ENCODE measurements around the gene DLG5. TPM values are rescaled to one million over a fixed set of nuclear protein-coding genes. Genes with fewer than 3 reads are reported as not detected.
A peak's percentile ranks its signal among the peaks of the same experiment; 100 is the strongest.

The DLG5 gene, protein sequence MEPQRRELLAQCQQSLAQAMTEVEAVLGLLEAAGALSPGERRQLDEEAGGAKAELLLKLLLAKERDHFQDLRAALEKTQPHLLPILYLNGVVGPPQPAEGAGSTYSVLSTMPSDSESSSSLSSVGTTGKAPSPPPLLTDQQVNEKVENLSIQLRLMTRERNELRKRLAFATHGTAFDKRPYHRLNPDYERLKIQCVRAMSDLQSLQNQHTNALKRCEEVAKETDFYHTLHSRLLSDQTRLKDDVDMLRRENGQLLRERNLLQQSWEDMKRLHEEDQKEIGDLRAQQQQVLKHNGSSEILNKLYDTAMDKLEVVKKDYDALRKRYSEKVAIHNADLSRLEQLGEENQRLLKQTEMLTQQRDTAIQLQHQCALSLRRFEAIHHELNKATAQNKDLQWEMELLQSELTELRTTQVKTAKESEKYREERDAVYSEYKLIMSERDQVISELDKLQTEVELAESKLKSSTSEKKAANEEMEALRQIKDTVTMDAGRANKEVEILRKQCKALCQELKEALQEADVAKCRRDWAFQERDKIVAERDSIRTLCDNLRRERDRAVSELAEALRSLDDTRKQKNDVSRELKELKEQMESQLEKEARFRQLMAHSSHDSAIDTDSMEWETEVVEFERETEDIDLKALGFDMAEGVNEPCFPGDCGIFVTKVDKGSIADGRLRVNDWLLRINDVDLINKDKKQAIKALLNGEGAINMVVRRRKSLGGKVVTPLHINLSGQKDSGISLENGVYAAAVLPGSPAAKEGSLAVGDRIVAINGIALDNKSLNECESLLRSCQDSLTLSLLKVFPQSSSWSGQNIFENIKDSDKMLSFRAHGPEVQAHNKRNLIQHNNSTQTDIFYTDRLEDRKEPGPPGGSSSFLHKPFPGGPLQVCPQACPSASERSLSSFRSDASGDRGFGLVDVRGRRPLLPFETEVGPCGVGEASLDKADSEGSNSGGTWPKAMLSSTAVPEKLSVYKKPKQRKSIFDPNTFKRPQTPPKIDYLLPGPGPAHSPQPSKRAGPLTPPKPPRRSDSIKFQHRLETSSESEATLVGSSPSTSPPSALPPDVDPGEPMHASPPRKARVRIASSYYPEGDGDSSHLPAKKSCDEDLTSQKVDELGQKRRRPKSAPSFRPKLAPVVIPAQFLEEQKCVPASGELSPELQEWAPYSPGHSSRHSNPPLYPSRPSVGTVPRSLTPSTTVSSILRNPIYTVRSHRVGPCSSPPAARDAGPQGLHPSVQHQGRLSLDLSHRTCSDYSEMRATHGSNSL (N-terminal part only)
- total RNA-seq (2014; rRNA removed; shearing (Covaris generic)): 27.4 and 27.9 TPM in 2 replicates
- 4.4 and 5.0 TPM in 2 replicates for polyA plus RNA-seq (2016; fragmentation: Nextera tagmentation; extraction: Ambion mirVana)

DNA sequence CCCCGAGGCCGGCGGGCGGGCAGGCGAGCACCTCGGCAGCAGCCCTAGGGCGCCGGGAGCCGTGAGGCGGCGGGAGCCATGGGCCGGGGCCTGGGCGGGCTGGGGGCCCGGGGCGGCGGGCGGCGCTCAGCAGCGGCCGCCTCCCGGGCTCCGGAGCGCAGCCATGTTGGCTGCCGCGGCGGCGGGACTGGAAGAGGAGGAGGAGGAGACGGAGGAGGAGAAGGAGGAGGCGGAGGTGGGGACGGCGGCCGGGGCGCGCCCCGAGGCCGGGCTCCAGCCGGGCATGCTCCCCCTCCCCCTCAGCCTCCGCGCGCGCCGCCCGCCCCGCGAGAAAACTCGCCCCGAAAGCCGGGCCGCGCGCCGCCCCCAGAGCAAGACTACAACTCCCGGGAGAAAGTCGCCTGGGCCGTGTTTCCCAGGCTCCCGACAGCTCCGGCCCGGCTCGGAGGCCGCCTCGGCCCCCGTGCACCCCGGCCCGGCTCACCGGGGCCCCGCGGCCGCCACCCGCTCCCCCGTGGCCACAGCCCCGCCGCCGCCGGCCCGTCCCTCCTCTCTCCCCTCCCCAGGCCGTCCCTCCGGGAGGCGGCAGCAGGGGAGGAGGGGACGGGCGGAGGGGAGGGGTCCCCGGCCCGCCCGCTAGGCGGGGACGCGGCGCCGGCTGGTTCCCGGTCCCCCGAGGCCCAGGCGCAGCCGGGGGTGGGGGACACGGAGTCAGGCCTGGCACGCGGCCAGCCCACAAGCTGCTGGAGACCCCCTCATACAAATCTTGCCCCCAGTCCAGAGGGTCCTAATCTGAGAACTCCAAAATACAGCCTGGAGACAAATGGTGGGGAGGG, at the start of gene DLG5:
TSS of gene DLG5 (minus strand) at position 190 of the 836 bp plus-strand sequence. CDS start 235 bp downstream, outside the sequence.
- Histone ChIP-seq H3K27ac (0 out of 2 replicates have a peak within 1 kb of the TSS, but pooled peaks have one; percentile 18), H3K79me2 (ENCODE audit: insufficient read depth) (peaks cover 40% of the 10 kb centered on the region)
- TF ChIP-seq EZH2phosphoT487 (IDR thresholded peaks at IDR 0.05; ENCODE audit: insufficient read depth, low read depth): no peak
- no peak for TF ChIP-seq EZH2 (IDR thresholded peaks at IDR 0.05; ENCODE audit: insufficient read depth, poor library complexity, severe bottlenecking)

GRCh38 chr10:77975086-77975666, 48.6 kb upstream of the DLG5 start:
- Histone ChIP-seq H3K9ac (no peak overlapping the region), H3K79me2 (ENCODE audit: insufficient read depth) (no peaks in the 10 kb centered on the region), H3F3A (ENCODE audit: insufficient read depth) (peaks cover 36% of the 10 kb centered on the region), H3K9me2 (ENCODE audit: insufficient read depth) (no peaks in the 10 kb centered on the region), H3K4me2 (ENCODE audit: unreplicated experiment) (no peak overlapping the region), H3K36me3 (ENCODE audit: low read depth) (peaks cover 20% of the 10 kb centered on the region), H3K9me3 (ENCODE audit: low read depth) (no peaks in the 10 kb centered on the region), H2AFZ (no peak overlapping the region), H3K27me3 (replicated peaks; ENCODE audit: insufficient read depth) (no peaks in the 10 kb centered on the region), H3K4me1 (ENCODE audit: insufficient read depth) (peaks cover 16% of the 10 kb centered on the region), H3K27ac (no peak overlapping the region), H3K4me3 (no peak overlapping the region), H4K20me1 (ENCODE audit: insufficient read depth) (no peaks in the 10 kb centered on the region)
- in situ Hi-C loops (cut with MboI): loop anchor here (10.0 kb wide), 1 partner anchor 120 kb away; no protein-coding TSS in a partner anchor
- TF ChIP-seq EZH2 (IDR thresholded peaks at IDR 0.05; ENCODE audit: insufficient read depth, poor library complexity, severe bottlenecking) (no peak), EZH2phosphoT487 (IDR thresholded peaks at IDR 0.05; ENCODE audit: insufficient read depth, low read depth) (no peak)
- WGBS, 2 experiments (ENCODE audit: low coverage in 1 of 2, low lambda C conversion rate in 2 of 2, missing lambda C conversion rate in 2 of 2): 86 to 88% methylated on average over 9 of the region's 9 CpGs
- DNase-seq: no peak

More for the DNA sequence above, at the start of gene DLG5:
- Histone ChIP-seq H3K4me3 (peak within 1 kb of the TSS; percentile 83), H3K9ac (peak within 1 kb of the TSS; percentile 83), H3F3A (ENCODE audit: insufficient read depth) (0 out of 2 replicates have a peak, but pooled peaks cover 18% of the 10 kb centered on the region), H3K9me2 (ENCODE audit: insufficient read depth) (no peaks in the 10 kb centered on the region), H3K9me3 (ENCODE audit: low read depth) (no peaks in the 10 kb centered on the region), H3K4me2 (ENCODE audit: unreplicated experiment) (peak within 1 kb of the TSS; percentile 95), H2AFZ (peak within 1 kb of the TSS; percentile 74), H4K20me1 (ENCODE audit: insufficient read depth) (no peaks in the 10 kb centered on the region), H3K27me3 (replicated peaks; ENCODE audit: insufficient read depth) (no peaks in the 10 kb centered on the region), H3K4me1 (ENCODE audit: insufficient read depth) (peaks cover 11% of the 10 kb centered on the region), H3K36me3 (ENCODE audit: low read depth) (no peaks in the 10 kb centered on the region)
- peak; percentile 76 for DNase-seq
- in situ Hi-C loops (cut with MboI): no loop called here
- 2 to 5% methylated on average over 8 to 82 of the region's 95 CpGs for WGBS, 2 experiments (ENCODE audit: low coverage in 1 of 2, low lambda C conversion rate in 2 of 2, missing lambda C conversion rate in 2 of 2)

DNA sequence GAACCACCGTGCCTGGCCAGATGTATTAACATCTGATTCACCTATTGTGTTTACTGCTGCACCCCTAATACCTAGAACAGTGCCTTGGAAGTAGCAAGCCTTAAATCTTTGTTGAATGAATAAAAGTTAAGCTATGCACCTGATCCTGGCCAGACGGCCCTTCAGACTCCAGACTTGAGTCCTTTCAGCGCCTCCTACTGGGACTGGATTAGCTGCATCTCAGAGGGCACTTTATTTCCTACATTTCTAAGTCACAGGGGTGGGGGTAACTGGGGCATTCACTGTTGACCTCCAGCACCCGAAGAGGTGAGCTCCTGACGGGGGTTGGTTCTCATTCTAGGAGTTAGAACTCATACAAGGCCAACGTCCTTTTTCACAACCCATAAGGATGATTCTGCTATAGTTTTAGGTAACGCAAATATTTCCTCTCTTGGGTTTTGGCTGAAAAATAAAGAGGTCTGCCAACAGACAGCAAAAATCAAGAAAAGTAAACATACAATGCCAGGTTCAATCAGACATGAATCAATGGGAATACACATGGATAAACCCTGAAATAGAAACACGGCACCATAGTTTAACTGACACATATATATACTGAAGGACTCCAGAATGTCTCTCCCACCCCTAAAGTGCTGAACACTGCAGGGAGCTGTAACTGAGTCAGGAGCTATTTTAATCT, 48.0 kb upstream of the DLG5 start:
- WGBS, 2 experiments (ENCODE audit: low coverage in 1 of 2, low lambda C conversion rate in 2 of 2, missing lambda C conversion rate in 2 of 2): 89 to 93% methylated on average over 8 of the region's 8 CpGs
- in situ Hi-C loops (cut with MboI): loop anchor here (10.0 kb wide), 1 partner anchor 120 kb away; no protein-coding TSS in a partner anchor
- peaks cover 36% of the 10 kb centered on the region for H3F3A ChIP-seq (ENCODE audit: insufficient read depth)
- H3K9ac ChIP-seq: no peak overlapping the region
- no peak overlapping the region for H2AFZ ChIP-seq
- H4K20me1 ChIP-seq (ENCODE audit: insufficient read depth): no peaks in the 10 kb centered on the region
- H3K4me1 ChIP-seq (ENCODE audit: insufficient read depth): peaks cover 16% of the 10 kb centered on the region
- DNase-seq: peak; percentile 54
- TF ChIP-seq EZH2phosphoT487 (IDR thresholded peaks at IDR 0.05; ENCODE audit: insufficient read depth, low read depth) (no peak), EZH2 (IDR thresholded peaks at IDR 0.05; ENCODE audit: insufficient read depth, poor library complexity, severe bottlenecking) (no peak)
- no peak overlapping the region for H3K4me3 ChIP-seq
- no peaks in the 10 kb centered on the region for H3K27me3 ChIP-seq (replicated peaks; ENCODE audit: insufficient read depth)
- H3K27ac ChIP-seq: no peak overlapping the region
- no peaks in the 10 kb centered on the region for H3K9me3 ChIP-seq (ENCODE audit: low read depth)
- H3K79me2 ChIP-seq (ENCODE audit: insufficient read depth): no peaks in the 10 kb centered on the region
- no peaks in the 10 kb centered on the region for H3K9me2 ChIP-seq (ENCODE audit: insufficient read depth)
- no peak overlapping the region for H3K4me2 ChIP-seq (ENCODE audit: unreplicated experiment)
- peaks cover 13% of the 10 kb centered on the region for H3K36me3 ChIP-seq (ENCODE audit: low read depth)
